SK-MEL-5 (cell line): ENCODE data around the gene CDKN2AIPNL. TPM values are rescaled to one million over a fixed set of nuclear protein-coding genes. Genes with fewer than 3 reads are reported as not detected.
A peak's percentile ranks its signal among the peaks of the same experiment; 100 is the strongest.
"Not testable (repeated sequence)": the region's sequence is repeated elsewhere in the genome, so short reads cannot be mapped to it uniquely, and the experiment has no call there.

Source experiments
- DNase-seq: peaks from one replicate; pipeline ENCODE4 v3.0.0-alpha.2; 2016; ENCODE audit warnings: low read depth, low spot score
- in situ Hi-C: cut with HindIII; loops from 2 replicates; pipeline ENCODE4 v1.10.0; 2016; ENCODE audit warnings: low sequenced_read_pairs, high pct_unique_total_duplicates, low pct_unique_long_range_greater_than_20kb
- total RNA-seq: library from RNA; depleted of rRNA; stranded (reverse); fragments of >200 nt; shearing (Covaris generic); gene quantifications from 2 replicates; pipeline ENCODE4 v1.2.3, GENCODE V29; 2014

CDKN2AIPNL gene
- total RNA-seq, 1 experiment from 2014 or later: 39.1 TPM

DNA sequence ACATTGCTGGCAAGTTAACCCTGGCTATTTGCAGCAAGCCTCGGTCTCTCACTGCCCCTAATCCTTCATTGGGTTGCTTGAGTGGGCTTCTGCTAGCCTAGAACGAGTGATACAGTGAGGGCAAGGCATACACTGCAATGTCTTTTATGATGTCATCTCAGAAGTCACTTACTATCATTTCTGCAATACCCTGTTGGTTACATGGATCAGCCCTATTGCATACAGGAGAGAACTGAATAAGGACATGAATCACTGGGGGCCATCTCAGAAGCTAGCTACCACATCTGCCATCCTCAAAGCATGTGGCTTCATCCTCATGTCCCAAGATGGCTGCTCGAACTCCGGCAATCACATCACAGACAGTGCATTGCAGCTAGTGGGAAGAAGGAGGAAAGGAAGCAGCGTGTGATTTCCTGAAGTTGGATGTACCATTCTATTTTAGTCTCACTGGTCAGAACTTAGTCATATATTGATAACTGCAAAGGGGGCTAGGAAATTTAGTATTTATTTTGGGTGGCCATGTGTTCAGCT lies 33.3 kb upstream of the CDKN2AIPNL start:
- DNase-seq: no peak
- in situ Hi-C loops: no loop called here

DNA sequence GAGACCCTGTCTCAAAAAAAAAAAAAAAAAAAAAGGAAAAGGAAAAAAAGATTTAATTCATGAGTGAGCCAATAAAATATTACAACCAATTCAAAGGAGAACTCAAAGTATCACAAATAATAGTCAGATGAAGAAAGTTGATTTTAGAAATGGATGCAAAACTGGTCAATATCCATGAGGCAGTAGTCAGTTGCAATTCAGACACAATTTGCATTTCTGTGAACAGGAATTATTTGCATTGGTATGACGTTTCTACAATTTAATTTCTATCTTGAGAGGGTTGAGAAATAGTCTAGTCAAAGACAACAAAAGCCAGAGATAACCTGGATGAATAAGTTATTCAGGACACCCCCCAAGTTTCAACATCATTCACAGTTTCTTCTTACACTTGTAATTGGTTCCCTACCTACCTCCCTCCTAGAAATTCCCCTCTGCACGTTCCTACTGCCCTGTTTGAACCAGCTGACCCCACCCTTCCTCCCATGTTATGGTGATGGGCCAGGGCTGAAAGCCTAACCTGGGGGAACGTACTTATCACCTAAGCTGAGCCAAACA lies 28.6 kb upstream of the CDKN2AIPNL start:
- no peak for DNase-seq
- in situ Hi-C loops: no loop called here

DNA sequence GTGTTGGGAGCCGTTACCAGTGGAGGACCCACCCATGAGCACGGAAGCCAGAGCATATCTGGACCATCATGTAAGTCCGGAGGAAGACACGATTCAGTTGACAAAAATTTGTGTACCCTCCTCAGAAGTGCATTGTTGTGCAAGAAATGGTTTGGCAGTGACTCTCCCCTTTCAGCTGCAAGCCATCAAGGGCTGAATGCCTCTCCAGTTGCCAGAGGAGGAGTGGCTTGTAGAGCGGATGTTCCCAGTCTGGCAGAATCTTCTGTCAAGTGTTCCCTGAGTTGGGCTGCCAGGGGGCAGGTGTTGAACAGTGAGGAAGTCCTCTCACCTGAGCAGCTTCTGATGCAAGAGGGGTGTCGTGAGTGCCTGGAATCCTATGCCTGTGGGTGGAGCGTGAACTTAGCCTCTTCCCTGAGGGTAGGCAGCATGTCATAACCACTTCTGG lies 27.6 kb upstream of the CDKN2AIPNL start:
- peak; percentile 33 for DNase-seq

DNA sequence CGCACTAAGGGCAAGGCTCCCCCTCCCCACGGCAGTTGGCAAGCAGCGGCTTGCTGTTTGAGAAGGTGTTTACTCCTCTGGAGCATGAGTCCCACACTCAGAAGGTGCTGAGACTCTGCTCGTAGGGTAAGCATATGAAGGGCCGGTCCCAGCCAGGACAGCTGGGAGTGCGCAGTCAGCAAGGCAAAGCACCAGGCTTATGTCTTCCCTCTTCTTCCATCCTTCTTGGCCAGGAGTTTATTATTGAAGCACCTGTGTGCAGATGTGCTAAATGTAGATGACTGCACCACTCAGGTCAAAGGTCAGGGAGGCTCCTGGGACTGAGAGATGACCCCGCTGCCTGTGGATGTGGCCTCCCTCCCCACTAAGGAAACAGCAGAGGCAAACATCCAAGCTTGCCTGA lies 27.0 kb upstream of the CDKN2AIPNL start:
- DNase-seq: no peak
- in situ Hi-C loops: no loop called here

More for the DNA sequence above, 27.6 kb upstream of the CDKN2AIPNL start:
- in situ Hi-C loops: no loop called here

DNA sequence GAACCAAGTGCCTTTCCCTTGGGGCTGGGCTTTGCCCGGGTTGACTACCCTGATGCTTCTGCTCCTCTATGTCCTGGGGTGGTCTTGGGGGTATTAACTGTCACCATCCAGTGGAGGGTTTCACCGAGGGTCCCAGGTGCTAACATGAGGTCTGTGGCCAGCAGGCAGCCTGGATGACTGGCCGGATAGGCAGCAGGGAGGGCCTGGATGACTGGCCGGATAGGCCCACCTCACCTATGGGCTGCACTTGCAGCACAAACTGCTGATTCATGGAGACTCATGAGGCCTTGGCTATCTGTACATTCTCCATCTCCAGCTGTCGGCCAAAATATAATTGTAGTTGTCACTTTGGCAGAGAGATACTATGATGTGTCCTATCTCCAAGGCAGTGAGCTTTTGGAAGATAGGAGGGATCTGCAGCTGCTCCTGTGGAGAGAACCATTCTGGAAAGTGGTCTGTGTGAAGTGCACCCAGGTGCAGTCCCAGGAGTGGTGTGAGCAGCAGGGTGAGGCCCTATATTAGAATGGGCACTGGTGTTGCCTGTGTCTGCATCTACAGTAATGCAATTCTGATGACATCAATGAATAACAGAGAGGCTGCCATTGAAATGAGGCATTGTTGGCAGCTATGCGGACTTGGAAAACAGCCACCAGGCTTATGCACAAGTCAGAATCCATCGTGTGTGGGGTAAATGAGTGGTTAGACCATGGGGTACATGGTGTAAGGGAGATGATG lies 26.3 kb upstream of the CDKN2AIPNL start:
- in situ Hi-C loops: no loop called here
- DNase-seq: peak; percentile 26

DNA sequence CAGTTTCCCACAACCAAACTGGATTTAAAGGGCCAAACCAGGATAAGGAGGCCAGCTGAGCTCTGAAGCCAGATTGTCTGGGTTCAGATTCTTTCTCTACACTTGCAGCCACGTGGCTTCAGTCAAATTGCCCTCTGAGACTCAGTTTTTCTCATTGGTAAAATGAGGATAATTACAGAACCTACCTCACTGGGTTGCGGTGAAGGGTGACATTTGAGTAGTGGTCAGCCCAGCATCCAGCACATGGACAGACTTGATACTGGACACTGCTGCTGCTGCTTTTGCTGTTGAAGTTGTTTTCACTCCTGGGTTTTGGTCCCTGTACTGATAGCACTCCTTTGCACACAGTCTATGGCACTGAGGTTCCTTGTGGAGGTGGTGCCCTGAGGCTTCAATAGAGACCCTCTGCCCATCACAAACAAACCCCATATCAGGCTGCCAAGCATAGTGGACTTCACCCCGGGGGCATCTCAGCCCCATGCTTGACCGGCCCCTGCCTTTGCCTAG lies 25.7 kb upstream of the CDKN2AIPNL start:
- no peak for DNase-seq
- in situ Hi-C loops: no loop called here

DNA sequence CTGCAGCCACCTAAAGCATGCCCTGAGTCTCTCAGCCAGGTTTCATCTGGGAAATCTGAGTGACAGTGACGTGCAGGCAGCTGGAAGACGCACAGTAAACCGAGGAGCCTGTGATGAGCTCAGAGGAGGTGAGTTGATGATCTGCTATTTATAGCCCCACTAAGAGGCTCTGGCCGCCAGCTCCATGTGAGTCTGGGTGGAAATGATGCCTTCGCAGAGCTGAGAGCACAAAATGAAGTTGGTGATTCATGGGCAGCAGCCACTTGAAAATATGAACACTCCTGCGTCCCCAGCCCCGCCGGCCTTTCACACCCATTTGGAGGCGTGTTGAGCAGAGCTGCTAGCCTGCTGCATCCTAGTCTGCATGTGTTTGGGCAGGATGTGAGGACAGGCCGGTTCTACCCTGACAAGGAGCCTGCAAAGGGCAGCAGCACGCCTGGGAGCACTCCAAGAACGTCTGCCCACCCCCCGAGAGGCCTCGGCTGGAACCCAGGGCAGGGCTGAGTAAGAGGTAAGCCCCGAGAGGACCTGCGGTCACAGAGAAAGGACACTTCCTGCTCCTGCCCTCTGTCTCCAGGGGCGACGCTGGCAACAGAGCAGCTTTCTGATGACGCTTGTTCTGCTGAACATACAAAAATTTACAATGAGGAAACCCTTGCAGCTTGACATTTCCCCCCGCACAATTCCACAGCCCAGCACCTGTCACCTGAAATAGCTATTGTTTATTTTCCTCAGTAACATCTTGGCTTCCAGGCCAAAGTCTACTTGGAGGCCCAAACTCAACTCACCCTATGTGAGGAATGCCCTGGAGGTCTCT lies 25.1 kb upstream of the CDKN2AIPNL start:
- in situ Hi-C loops: no loop called here
- DNase-seq: no peak

DNA sequence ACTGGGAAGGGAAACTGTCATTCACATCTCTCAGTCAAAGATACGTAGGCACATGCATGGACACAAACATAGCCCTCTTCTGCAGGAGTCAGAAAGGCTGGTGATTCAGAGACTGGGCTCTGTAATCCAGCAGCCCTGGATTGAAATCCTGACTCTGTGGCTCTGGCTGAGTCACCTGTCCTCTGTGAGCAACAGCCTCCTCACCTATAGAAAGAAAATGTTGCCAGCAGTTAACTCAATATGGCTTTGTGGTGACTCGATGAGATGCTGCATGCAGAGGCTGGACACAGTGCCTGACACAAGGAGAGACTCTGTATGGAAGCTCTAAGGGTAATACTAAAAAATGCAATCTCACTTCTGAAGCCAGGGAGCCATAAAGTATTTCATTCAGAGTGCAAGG lies 23.9 kb upstream of the CDKN2AIPNL start:
- in situ Hi-C loops: no loop called here
- no peak for DNase-seq

DNA sequence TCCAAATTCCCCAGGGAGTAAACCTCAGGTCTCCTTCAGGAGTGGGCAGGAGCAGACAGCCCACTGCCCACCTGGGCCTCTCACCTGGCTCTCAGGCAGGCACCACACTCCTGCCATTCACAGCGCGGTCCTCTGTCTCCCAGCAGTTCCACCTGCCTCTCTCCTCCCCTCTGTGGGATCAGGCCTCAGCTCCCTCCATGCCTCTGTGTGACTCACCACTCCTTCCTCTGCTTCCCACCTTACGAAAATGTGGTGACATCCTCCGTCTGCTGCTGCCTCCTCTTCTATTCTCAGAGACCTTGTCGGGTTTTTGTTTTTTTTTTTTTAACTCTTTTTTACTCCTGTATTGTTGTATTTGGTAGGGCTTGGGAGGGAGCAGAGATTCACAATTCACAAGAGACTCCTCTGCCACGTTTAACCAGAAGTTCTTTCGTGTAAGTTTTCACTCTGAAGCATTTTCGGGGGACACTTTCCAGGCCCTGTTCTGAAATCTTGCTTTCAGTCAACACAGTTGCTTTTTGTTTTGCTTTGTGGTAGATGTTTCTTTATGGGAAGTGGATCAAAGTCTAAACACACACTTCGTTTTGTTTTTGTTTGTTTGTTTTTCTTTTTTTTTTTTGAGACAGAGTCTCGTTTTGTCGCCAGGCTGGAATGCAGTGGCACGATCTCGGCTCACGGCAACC lies 21.1 kb upstream of the CDKN2AIPNL start:
- DNase-seq: no peak
- in situ Hi-C loops: no loop called here

DNA sequence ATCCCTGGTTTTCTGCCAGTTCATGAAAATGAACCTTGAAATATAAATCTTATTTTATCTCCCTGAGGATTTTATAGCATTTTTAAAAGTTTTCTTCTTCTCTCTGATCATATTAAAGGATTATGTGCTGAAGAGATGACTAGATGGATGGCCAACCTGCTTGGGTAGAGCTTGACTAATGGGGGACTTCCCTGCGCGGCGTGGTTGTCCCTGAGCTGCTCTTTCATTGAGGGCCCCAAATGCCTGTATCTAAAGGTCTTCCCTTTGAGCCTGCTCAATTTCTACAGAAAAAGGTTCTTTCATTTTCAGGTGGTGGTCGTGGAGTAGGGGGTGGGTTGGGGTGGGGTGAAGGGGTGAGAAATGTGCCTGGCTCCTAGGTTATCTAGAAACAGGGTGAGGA lies 20.5 kb upstream of the CDKN2AIPNL start:
- in situ Hi-C loops: no loop called here
- no peak for DNase-seq

DNA sequence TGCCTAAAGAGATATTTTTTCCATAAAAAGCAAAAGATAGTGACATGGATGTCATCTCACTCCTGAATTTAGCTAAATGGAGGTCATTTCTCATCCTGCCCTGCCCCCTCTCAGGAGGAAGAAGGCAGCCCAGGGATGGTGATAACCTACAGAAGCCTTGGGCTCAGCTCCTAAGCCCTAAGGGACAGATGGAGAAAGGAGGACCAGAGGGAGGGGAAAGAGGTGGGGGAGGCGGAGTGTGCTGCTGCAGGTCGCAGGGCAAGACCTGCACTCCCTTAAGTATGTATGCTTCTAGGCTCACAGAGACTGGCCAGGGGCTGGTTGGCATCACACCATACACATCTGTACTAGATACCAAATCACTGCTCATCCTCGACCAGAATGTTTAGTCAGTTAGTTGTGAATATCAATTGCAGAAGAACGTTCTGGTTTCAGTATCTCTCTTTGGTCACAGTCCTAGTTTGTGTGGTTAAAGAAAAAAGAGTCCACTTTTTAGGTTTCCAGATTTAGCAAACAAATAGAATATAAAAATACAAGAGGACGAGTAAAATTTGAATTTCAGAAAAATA lies 18.4 kb upstream of the CDKN2AIPNL start:
- in situ Hi-C loops: no loop called here
- DNase-seq: no peak

DNA sequence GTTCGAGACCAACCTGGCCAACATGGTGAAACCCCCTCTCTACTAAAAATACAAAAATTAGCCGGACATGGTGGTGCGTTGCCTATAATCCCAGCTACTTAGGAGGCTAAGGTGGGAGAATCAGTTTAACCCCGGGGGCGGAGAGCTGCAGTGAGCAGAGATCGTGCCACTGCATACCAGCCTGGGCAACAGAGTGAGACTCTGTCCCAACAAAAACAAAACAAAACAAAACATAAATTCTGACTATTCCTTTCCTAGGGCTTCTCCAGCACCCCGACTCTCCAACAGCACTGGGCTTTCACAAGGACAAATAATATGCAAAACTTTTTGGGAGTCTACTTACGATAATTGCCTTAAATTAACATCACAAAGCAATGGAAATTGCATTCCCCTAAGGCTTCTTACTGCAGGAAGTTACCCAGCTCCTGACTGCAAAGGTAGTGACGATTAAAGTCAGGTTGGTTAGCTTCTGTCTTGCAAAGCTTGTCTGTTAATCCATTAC lies 15.9 kb upstream of the CDKN2AIPNL start:
- DNase-seq: no peak
- in situ Hi-C loops: no loop called here

DNA sequence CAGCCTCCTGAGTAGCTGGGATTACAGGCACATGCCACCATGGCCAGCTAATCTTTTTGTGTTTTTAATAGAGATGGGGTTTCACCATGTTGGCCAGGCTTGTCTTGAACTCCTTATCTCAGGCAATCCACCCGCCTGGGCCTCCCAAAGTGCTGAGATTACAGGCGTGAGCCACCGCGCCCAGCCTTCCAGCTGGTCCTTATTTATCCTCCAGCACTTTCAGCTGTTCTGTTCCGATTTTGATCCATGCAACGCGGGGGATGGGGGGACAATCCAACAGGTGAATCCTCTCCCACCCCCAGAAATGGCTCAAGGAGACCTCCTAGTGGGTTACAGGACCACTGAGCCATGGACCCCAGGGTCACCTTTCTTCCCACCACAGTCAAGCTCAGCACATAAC lies 14.7 kb upstream of the CDKN2AIPNL start:
- in situ Hi-C loops: no loop called here
- no peak for DNase-seq

DNA sequence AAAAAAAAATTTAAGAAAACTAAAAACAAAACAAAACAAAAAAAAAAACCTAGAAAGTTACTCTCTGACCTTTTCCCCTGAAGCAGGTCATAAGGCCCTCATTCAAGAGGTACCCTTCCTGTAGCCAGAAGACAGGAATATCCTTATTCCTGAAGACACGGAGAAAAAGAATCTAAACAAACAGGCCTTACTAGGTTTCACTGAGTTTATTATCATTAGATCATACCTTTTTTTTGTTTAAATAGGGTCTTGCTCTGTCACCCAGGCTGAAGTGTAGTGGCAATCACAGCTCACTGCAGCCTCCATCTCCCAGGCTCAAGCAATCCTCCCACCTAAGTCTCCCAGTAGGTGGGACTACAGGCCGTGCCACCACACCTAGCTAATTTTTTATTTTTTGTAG lies 11.7 kb upstream of the CDKN2AIPNL start:
- no peak for DNase-seq
- in situ Hi-C loops: no loop called here

DNA sequence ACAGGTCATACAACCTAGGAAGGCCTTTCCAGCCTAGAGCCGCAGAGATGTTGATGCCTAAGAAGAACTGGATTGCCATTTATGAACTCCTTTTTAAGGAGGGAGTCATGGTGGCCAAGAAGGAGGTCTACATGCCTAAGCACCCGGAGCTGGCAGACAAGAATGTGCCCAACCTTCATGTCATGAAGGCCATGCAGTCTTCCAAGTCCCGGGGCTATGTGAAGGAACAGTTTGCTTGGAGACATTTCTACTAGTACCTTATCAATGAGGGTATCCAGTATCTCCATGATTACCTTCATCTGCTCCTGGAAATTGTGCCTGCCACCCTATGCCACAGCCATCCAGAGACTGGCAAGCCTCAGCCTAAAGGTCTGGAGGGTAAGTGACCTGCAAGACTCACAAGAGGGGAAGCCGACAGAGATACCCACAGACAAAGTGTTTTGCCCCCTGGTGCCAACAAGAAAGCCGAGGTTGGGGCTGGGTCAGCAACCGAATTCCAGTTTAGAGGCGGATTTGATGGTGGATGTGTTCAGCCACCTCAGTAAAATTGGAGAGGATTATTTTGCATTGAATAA lies 11.2 kb upstream of the CDKN2AIPNL start:
- DNase-seq: no peak
- in situ Hi-C loops: no loop called here

DNA sequence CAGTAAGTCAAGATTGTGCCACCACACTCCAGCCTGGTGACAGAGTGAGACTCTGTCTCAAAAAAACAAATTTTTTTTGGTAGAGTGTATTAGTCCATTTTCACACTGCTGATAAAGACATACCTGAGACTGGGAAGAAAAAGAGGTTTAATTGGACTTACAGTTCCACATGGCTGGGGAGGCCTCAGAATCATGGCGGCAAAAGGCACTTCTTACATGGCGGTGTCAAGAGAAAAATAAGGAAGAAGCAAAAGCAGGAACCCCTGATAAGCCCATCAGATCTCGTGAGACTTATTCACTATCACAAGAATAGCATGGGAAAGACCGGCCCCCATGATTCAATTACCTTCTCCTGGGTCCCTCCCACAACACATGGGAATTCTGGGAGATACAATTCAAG lies 9.4 kb upstream of the CDKN2AIPNL start:
- in situ Hi-C loops: not testable (repeated sequence)

DNA sequence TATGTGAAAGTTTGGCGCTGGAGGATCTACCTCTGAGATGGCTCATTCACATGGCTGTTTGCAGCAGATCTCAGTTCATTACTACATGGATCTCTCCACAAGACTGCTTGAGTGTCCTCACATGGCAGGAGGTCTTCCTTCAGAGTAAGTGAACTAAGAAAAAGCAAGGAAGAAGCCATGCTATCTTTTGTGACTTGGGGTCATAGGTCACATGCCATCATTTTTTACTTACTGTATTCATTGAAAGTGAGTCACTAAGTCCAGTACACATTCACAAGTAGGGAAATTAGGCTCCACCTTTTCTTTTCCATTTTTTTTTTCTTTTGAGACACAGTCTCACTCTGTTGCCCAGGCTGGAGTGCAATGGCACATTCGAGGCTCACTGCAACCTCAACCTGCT lies 8.7 kb upstream of the CDKN2AIPNL start:
- no peak for DNase-seq
- in situ Hi-C loops: no loop called here

More for the DNA sequence above, 9.4 kb upstream of the CDKN2AIPNL start:
- not testable (repeated sequence) for DNase-seq
